Measurements from ENCODE around the gene IL13RA2.

DNA sequence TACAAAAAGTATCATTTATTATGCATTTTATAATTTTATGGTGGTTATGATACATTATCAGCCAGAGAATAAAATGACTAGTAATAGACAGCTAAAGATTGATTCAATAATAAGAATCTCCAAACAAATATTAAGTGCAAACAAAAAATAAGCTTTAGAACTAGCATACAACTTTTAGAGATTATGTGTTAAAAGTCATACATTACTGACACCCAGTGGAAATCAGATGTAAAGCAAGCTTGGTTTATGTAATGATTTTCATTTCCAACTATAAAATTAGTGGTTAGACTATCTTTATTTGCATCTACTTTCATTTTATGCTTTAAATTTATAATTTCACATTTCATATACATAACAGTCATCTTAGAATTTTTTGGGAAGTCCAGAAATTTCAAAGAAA, 57.7 kb downstream of the IL13RA2 start:
- TF ChIP-seq NCOA2 (IDR thresholded peaks at IDR 0.05; ENCODE audit: partially characterized antibody in 2 of 2) (no peak), ZNF644 (tag; IDR thresholded peaks at IDR 0.05; ENCODE audit: low read depth) (no peak), ZNF12 (CRISPR knock-in tag; IDR thresholded peaks at IDR 0.05) (no peak), E2F3 (CRISPR knock-in tag; IDR thresholded peaks at IDR 0.05) (no peak), ZNF316 (IDR thresholded peaks at IDR 0.05) (no peak), POLR2AphosphoS5 (IDR thresholded peaks at IDR 0.05; ENCODE audit: control insufficient read depth, insufficient read depth, low read depth, low read length) (no peak), ERF (CRISPR knock-in tag; IDR thresholded peaks at IDR 0.05) (no peak), ZNF274 (IDR thresholded peaks at IDR 0.05; ENCODE audit: borderline replicate concordance, low read depth, low read length) (no peak), TOE1 (IDR thresholded peaks at IDR 0.05; ENCODE audit: borderline replicate concordance) (no peak), TOE1 (CRISPR knock-in tag; IDR thresholded peaks at IDR 0.05; ENCODE audit: borderline replicate concordance, low read depth) (no peak), U2AF1 (optimal IDR thresholded peaks at IDR 0.05; ENCODE audit: low read depth, low read length) (no peak), FOSL1 (tag; conservative IDR thresholded peaks at IDR 0.05) (no peak), RAD21 (CRISPR knock-in tag; conservative IDR thresholded peaks at IDR 0.05 in 1 of 2, IDR thresholded peaks at IDR 0.05 in 1 of 2) (peak in 1 of 2 experiments; percentile 55; a peak in 2 of 4 replicates)
- TF ChIP-seq, protein P1, sequence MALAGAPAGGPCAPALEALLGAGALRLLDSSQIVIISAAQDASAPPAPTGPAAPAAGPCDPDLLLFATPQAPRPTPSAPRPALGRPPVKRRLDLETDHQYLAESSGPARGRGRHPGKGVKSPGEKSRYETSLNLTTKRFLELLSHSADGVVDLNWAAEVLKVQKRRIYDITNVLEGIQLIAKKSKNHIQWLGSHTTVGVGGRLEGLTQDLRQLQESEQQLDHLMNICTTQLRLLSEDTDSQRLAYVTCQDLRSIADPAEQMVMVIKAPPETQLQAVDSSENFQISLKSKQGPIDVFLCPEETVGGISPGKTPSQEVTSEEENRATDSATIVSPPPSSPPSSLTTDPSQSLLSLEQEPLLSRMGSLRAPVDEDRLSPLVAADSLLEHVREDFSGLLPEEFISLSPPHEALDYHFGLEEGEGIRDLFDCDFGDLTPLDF (CRISPR knock-in tag; IDR thresholded peaks at IDR 0.05), result no peak
